DOHH2 (cell line): ENCODE measurements around the gene SLFN12L.
A peak's percentile ranks its signal among the peaks of the same experiment; 100 is the strongest.
"Not testable (repeated sequence)": the region's sequence is repeated elsewhere in the genome, so short reads cannot be mapped to it uniquely, and the experiment has no call there.

Experiments
- H3F3A ChIP-seq: fragments of 200-600 bp; sonication (generic), shearing (Covaris generic); 2 replicates; pipeline ENCODE4 v1.6.0; 2016; ENCODE audit warnings: antibody characterized with exemption, mild to moderate bottlenecking; ENCODE audit not compliant: control insufficient read depth, insufficient read depth
- H3K27ac ChIP-seq: fragments of 200-600 bp; sonication (generic); 2 replicates; pipeline ENCODE4 v1.5.1; 2014; ENCODE audit warnings: low read depth, mild to moderate bottlenecking, low read length, moderate library complexity
- H3K27me3 ChIP-seq: fragments of 200-600 bp; sonication (generic); 2 replicates; pipeline ENCODE4 v1.6.1; 2014; ENCODE audit warnings: mild to moderate bottlenecking, low read length, mixed read lengths; ENCODE audit not compliant: control insufficient read depth
- H3K36me3 ChIP-seq: fragments of 200-600 bp; sonication (generic); 2 replicates; pipeline ENCODE4 v1.6.1; 2014; ENCODE audit warnings: mild to moderate bottlenecking, low read length, moderate library complexity, mixed read lengths; ENCODE audit not compliant: control insufficient read depth
- H3K4me1 ChIP-seq: fragments of 200-600 bp; sonication (generic); 2 replicates; pipeline ENCODE4 v1.6.1; 2014; ENCODE audit warnings: mild to moderate bottlenecking, low read length, mixed read lengths; ENCODE audit not compliant: control insufficient read depth
- H3K4me2 ChIP-seq: fragments of 200-600 bp; sonication (generic); 2 replicates; pipeline ENCODE4 v1.6.0; 2014; ENCODE audit warnings: mild to moderate bottlenecking, low read length, moderate library complexity
- H3K4me3 ChIP-seq: fragments of 200-600 bp; sonication (generic); 2 replicates; pipeline ENCODE4 v1.5.1; 2014; ENCODE audit warnings: mild to moderate bottlenecking, low read length, mixed read lengths
- H3K79me2 ChIP-seq: fragments of 200-600 bp; sonication (generic); 2 replicates; pipeline ENCODE4 v1.6.1; 2014; ENCODE audit warnings: mild to moderate bottlenecking, low read length, mixed read lengths; ENCODE audit not compliant: control insufficient read depth
- H3K9me2 ChIP-seq: fragments of 200-600 bp; sonication (generic); replicated peaks from 2 replicates; pipeline ENCODE4 v1.6.1; 2014; ENCODE audit warnings: mild to moderate bottlenecking, low read length, mixed read lengths; ENCODE audit not compliant: control insufficient read depth
- H3K9me3 ChIP-seq: fragments of 200-600 bp; sonication (generic); 2 replicates; pipeline ENCODE4 v1.6.1; 2014; ENCODE audit warnings: antibody characterized with exemption, low read length, mixed read lengths; ENCODE audit not compliant: control insufficient read depth, insufficient read depth
- H4K20me1 ChIP-seq: fragments of 200-600 bp; sonication (generic); 2 replicates; pipeline ENCODE4 v1.6.0; 2014; ENCODE audit warnings: low read depth, mild to moderate bottlenecking, antibody characterized with exemption, low read length, moderate library complexity; ENCODE audit not compliant: control insufficient read depth, insufficient read depth
- EZH2phosphoT487 ChIP-seq: fragments of 200-600 bp; sonication (generic); IDR thresholded peaks from 2 replicates; pipeline ENCODE4 v1.6.1; 2017; ENCODE audit warnings: borderline replicate concordance, mild to moderate bottlenecking, antibody characterized with exemption, low read length, moderate library complexity, mixed read lengths
- TF ChIP-seq, protein P1 (sequence below): fragments of 200-600 bp; sonication (generic); IDR thresholded peaks from one replicate; pipeline ENCODE4 v1.5.1; 2014; ENCODE audit warnings: antibody characterized with exemption, mild to moderate bottlenecking, low read depth, low read length; ENCODE audit not compliant: poor library complexity, severe bottlenecking

The SLFN12L gene

DNA sequence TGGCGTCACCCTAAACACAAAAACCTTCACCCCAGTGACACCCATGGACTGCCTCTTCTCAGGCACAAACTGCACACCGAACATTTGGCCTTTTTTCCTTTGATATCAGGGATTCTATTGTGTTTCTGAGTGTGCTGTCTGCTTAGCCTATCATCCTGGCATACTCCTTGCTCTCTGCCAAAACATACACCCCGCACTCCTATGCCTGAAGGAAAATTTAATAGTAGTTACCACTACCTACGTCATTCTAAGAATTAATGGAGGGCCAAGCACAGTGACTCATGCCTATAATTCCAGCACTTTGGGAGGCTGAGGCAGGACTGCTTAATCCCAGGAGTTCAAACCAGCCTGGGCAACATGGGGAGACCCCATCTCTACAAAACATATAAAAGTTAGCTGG, 69.0 kb downstream of the SLFN12L start:
- Histone ChIP-seq H3K27me3 (no peaks in the 10 kb centered on the region; the same call in 1 of the 2 replicates), H3K27ac (no peak overlapping the region), H3K4me3 (no peak overlapping the region), H3K4me2 (no peak overlapping the region), H3K9me2 (no peaks in the 10 kb centered on the region), H4K20me1 (no peaks in the 10 kb centered on the region), H3K79me2 (no peaks in the 10 kb centered on the region), H3K9me3 (no peaks in the 10 kb centered on the region), H3F3A (no peaks in the 10 kb centered on the region), H3K4me1 (no peaks in the 10 kb centered on the region), H3K36me3 (no peaks in the 10 kb centered on the region)
- TF ChIP-seq EZH2phosphoT487: no peak
- TF ChIP-seq, protein P1, sequence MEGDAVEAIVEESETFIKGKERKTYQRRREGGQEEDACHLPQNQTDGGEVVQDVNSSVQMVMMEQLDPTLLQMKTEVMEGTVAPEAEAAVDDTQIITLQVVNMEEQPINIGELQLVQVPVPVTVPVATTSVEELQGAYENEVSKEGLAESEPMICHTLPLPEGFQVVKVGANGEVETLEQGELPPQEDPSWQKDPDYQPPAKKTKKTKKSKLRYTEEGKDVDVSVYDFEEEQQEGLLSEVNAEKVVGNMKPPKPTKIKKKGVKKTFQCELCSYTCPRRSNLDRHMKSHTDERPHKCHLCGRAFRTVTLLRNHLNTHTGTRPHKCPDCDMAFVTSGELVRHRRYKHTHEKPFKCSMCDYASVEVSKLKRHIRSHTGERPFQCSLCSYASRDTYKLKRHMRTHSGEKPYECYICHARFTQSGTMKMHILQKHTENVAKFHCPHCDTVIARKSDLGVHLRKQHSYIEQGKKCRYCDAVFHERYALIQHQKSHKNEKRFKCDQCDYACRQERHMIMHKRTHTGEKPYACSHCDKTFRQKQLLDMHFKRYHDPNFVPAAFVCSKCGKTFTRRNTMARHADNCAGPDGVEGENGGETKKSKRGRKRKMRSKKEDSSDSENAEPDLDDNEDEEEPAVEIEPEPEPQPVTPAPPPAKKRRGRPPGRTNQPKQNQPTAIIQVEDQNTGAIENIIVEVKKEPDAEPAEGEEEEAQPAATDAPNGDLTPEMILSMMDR: no peak

DNA sequence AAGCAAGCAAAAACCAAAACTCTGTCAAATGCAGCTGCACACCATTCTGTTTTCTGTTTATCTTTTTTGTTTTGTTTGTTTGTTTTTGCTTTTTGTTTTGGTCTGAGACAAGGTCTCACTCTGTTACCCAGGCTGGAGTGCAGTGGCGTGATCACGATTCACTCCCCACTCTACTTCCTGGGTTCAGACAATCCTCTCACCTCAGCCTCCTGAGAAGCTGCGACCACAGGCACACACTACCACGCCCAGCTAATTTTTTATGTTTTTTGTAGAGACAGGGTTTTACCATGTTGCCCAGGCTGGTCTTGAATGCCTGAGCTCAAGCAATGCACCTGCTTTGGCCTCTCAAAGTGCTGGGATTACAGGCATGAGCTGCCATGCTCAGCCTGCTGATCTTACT, 69.7 kb downstream of the SLFN12L start:
- H3K9me2 ChIP-seq: no peaks in the 10 kb centered on the region
- no peaks in the 10 kb centered on the region for H3K79me2 ChIP-seq
- H3K27me3 ChIP-seq: peaks cover 2% of the 10 kb centered on the region
- H3K27ac ChIP-seq: no peak overlapping the region
- H3K4me3 ChIP-seq: no peak overlapping the region
- H3K4me1 ChIP-seq: no peaks in the 10 kb centered on the region
- H3F3A ChIP-seq: no peaks in the 10 kb centered on the region
- no peaks in the 10 kb centered on the region for H3K9me3 ChIP-seq
- H3K4me2 ChIP-seq: no peak overlapping the region
- no peaks in the 10 kb centered on the region for H3K36me3 ChIP-seq
- no peak for TF ChIP-seq EZH2phosphoT487
- TF ChIP-seq, protein P1: no peak
- no peaks in the 10 kb centered on the region for H4K20me1 ChIP-seq

GRCh38 chr17:35460354-35460851, 77.1 kb downstream of the SLFN12L start:
- H3K36me3 ChIP-seq: no peaks in the 10 kb centered on the region
- H3K79me2 ChIP-seq: no peaks in the 10 kb centered on the region
- peak overlapping the region; percentile 45 for H3K4me3 ChIP-seq
- no peaks in the 10 kb centered on the region for H4K20me1 ChIP-seq
- H3K9me2 ChIP-seq: no peaks in the 10 kb centered on the region
- no peaks in the 10 kb centered on the region for H3F3A ChIP-seq
- H3K27ac ChIP-seq: no peak overlapping the region
- peak overlapping the region; percentile 46 for H3K4me2 ChIP-seq
- peaks cover 9% of the 10 kb centered on the region for H3K4me1 ChIP-seq
- H3K27me3 ChIP-seq: peaks cover 20% of the 10 kb centered on the region
- no peaks in the 10 kb centered on the region for H3K9me3 ChIP-seq
- TF ChIP-seq EZH2phosphoT487: no peak
- TF ChIP-seq, protein P1: no peak

DNA sequence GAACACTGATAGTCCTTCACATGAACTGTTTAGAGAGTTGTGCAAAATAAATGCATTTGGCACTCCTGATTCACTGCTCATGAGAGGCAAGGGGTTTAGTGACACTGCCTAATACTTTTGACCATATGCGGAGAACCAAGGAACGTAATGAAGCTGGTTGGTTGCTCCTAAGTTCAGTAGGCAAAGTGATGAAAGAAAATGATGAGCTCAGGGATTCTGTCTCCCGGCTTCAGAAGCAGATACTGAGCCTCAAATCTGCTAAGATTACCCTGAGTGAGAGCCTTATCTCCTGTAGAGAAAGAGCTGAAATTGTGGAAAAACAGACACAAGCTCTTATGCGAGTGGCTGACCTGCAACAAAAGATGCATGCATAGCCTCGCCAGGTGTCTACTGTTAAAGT, 83.4 kb downstream of the SLFN12L start:
- H4K20me1 ChIP-seq, H3K27ac ChIP-seq, H3K4me1 ChIP-seq, H3K9me3 ChIP-seq, H3K79me2 ChIP-seq, H3K4me3 ChIP-seq, H3K36me3 ChIP-seq, H3F3A ChIP-seq, H3K27me3 ChIP-seq, H3K9me2 ChIP-seq, H3K4me2 ChIP-seq: not testable (repeated sequence)
